ENCODE data around the gene SUCLG1. TPM values are rescaled to one million over a fixed set of nuclear protein-coding genes. Genes with fewer than 3 reads are reported as not detected.

SUCLG1 gene
- polyA plus RNA-seq, 1 of the 3 experiments (the other 2 are of a cell fraction), result 32.7 TPM

DNA sequence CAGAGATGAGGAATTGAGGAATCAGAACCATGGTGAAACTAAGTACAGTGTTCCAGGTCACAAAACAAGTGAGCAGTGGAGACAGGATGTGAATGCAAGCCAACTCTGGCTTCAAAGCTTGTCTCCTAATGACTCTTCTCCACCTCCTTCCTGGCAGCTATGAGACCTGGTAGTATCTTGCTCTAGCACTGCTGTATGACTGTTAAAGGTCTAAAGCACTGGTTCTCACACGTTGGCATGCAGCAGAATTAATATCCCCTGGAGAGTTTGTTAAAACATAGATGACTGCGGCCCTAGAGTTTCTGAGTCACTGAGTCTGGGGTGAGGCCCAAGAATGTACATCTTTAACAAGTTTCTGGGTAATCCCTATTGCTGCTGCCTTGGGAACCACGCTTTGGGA is 63.3 kb downstream of the SUCLG1 start:
- Histone ChIP-seq H3K4me1 (ENCODE audit: control insufficient read depth in 1 of 2, insufficient read depth in 2 of 2, low read depth in 1 of 2, low read length in 1 of 2) (no peaks in the 10 kb centered on the region), H3K27ac (ENCODE audit: low read depth in 2 of 2, low read length in 1 of 2) (no peak overlapping the region), H3F3A (replicated peaks; ENCODE audit: insufficient read depth) (no peaks in the 10 kb centered on the region), H3K9ac (no peak overlapping the region), H3K36me3 (replicated peaks in 1 of 2; ENCODE audit: control insufficient read depth in 1 of 2, insufficient read depth in 2 of 2, low read length in 1 of 2) (no peaks in the 10 kb centered on the region), H3K9me2 (no peaks in the 10 kb centered on the region), H3K9me3 (no peaks in the 10 kb centered on the region), H4K20me1 (ENCODE audit: insufficient read depth) (no peaks in the 10 kb centered on the region), H2AFZ (ENCODE audit: low read depth) (no peak overlapping the region), H3K27me3 (ENCODE audit: insufficient read depth) (no peaks in the 10 kb centered on the region), H3K79me2 (ENCODE audit: insufficient read depth) (no peaks in the 10 kb centered on the region), H3K4me2 (no peak overlapping the region), H3K4me3 (ENCODE audit: low read depth in 2 of 2, low read length in 1 of 2) (no peak overlapping the region)
- no peak for DNase-seq
- 24% methylated on average over 3 of the region's 3 CpGs for WGBS (ENCODE audit: low lambda C conversion rate)
- ChIA-PET CTCF (no interaction called here), POLR2A (no interaction called here)
- TF ChIP-seq USF2 (IDR thresholded peaks at IDR 0.05; ENCODE audit: borderline replicate concordance, low read depth, low read length) (no peak), RCOR1 (IDR thresholded peaks at IDR 0.05; ENCODE audit: low read length) (no peak), TAF1 (IDR thresholded peaks at IDR 0.05; ENCODE audit: borderline replicate concordance, low read depth, low read length) (no peak), EP300 (IDR thresholded peaks at IDR 0.05; ENCODE audit: borderline replicate concordance in 1 of 2, low read depth in 1 of 2, low read length in 1 of 2) (no peak), YY1 (IDR thresholded peaks at IDR 0.05; ENCODE audit: low read depth) (no peak), FOXM1 (IDR thresholded peaks at IDR 0.05; ENCODE audit: low read depth) (no peak), JUND (IDR thresholded peaks at IDR 0.05) (no peak)
- TF ChIP-seq, protein P1, sequence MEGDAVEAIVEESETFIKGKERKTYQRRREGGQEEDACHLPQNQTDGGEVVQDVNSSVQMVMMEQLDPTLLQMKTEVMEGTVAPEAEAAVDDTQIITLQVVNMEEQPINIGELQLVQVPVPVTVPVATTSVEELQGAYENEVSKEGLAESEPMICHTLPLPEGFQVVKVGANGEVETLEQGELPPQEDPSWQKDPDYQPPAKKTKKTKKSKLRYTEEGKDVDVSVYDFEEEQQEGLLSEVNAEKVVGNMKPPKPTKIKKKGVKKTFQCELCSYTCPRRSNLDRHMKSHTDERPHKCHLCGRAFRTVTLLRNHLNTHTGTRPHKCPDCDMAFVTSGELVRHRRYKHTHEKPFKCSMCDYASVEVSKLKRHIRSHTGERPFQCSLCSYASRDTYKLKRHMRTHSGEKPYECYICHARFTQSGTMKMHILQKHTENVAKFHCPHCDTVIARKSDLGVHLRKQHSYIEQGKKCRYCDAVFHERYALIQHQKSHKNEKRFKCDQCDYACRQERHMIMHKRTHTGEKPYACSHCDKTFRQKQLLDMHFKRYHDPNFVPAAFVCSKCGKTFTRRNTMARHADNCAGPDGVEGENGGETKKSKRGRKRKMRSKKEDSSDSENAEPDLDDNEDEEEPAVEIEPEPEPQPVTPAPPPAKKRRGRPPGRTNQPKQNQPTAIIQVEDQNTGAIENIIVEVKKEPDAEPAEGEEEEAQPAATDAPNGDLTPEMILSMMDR (IDR thresholded peaks at IDR 0.05), result no peak
- TF ChIP-seq, protein P2, sequence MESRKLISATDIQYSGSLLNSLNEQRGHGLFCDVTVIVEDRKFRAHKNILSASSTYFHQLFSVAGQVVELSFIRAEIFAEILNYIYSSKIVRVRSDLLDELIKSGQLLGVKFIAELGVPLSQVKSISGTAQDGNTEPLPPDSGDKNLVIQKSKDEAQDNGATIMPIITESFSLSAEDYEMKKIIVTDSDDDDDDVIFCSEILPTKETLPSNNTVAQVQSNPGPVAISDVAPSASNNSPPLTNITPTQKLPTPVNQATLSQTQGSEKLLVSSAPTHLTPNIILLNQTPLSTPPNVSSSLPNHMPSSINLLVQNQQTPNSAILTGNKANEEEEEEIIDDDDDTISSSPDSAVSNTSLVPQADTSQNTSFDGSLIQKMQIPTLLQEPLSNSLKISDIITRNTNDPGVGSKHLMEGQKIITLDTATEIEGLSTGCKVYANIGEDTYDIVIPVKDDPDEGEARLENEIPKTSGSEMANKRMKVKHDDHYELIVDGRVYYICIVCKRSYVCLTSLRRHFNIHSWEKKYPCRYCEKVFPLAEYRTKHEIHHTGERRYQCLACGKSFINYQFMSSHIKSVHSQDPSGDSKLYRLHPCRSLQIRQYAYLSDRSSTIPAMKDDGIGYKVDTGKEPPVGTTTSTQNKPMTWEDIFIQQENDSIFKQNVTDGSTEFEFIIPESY (IDR thresholded peaks at IDR 0.05; ENCODE audit: borderline replicate concordance, low read depth), result no peak

- no peaks in the 10 kb centered on the region for H3K4me1 ChIP-seq (ENCODE audit: control insufficient read depth in 1 of 2, insufficient read depth in 2 of 2, low read depth in 1 of 2, low read length in 1 of 2)
- ChIA-PET POLR2A (no interaction called here), CTCF (no interaction called here)
- H3K36me3 ChIP-seq (replicated peaks in 1 of 2; ENCODE audit: control insufficient read depth in 1 of 2, insufficient read depth in 2 of 2, low read length in 1 of 2), result no peaks in the 10 kb centered on the region
- no peaks in the 10 kb centered on the region for H3K9me3 ChIP-seq
- H3K9ac ChIP-seq, result no peak overlapping the region
- no peaks in the 10 kb centered on the region for H3K79me2 ChIP-seq (ENCODE audit: insufficient read depth)
- H3K27me3 ChIP-seq (ENCODE audit: insufficient read depth), result no peaks in the 10 kb centered on the region
- no peak overlapping the region for H3K4me3 ChIP-seq (ENCODE audit: low read depth in 2 of 2, low read length in 1 of 2)
- DNase-seq, result no peak
- H3K4me2 ChIP-seq, result no peak overlapping the region
- H4K20me1 ChIP-seq (ENCODE audit: insufficient read depth), result no peaks in the 10 kb centered on the region
- no peak overlapping the region for H2AFZ ChIP-seq (ENCODE audit: low read depth)
- H3K27ac ChIP-seq (ENCODE audit: low read depth in 2 of 2, low read length in 1 of 2), result no peak overlapping the region
- no peaks in the 10 kb centered on the region for H3K9me2 ChIP-seq
- no peaks in the 10 kb centered on the region for H3F3A ChIP-seq (replicated peaks; ENCODE audit: insufficient read depth)
- WGBS (ENCODE audit: low lambda C conversion rate), result 27% methylated on average over 2 of the region's 2 CpGs
- TF ChIP-seq SIN3A (IDR thresholded peaks at IDR 0.05; ENCODE audit: borderline replicate concordance, low read depth, low read length), result no peak
- TF ChIP-seq, protein P1 (IDR thresholded peaks at IDR 0.05), result no peak
- TF ChIP-seq EZH2phosphoT487 (IDR thresholded peaks at IDR 0.05; ENCODE audit: borderline replicate concordance, low read depth), result no peak
- TF ChIP-seq GATA2 (CRISPR knock-in tag; IDR thresholded peaks at IDR 0.05), result no peak
- TF ChIP-seq, protein P3, sequence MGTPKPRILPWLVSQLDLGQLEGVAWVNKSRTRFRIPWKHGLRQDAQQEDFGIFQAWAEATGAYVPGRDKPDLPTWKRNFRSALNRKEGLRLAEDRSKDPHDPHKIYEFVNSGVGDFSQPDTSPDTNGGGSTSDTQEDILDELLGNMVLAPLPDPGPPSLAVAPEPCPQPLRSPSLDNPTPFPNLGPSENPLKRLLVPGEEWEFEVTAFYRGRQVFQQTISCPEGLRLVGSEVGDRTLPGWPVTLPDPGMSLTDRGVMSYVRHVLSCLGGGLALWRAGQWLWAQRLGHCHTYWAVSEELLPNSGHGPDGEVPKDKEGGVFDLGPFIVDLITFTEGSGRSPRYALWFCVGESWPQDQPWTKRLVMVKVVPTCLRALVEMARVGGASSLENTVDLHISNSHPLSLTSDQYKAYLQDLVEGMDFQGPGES (IDR thresholded peaks at IDR 0.05; ENCODE audit: low read depth, low read length), result no peak
- TF ChIP-seq TAF1 (IDR thresholded peaks at IDR 0.05; ENCODE audit: borderline replicate concordance, low read depth, low read length), result no peak
- TF ChIP-seq, protein P4, sequence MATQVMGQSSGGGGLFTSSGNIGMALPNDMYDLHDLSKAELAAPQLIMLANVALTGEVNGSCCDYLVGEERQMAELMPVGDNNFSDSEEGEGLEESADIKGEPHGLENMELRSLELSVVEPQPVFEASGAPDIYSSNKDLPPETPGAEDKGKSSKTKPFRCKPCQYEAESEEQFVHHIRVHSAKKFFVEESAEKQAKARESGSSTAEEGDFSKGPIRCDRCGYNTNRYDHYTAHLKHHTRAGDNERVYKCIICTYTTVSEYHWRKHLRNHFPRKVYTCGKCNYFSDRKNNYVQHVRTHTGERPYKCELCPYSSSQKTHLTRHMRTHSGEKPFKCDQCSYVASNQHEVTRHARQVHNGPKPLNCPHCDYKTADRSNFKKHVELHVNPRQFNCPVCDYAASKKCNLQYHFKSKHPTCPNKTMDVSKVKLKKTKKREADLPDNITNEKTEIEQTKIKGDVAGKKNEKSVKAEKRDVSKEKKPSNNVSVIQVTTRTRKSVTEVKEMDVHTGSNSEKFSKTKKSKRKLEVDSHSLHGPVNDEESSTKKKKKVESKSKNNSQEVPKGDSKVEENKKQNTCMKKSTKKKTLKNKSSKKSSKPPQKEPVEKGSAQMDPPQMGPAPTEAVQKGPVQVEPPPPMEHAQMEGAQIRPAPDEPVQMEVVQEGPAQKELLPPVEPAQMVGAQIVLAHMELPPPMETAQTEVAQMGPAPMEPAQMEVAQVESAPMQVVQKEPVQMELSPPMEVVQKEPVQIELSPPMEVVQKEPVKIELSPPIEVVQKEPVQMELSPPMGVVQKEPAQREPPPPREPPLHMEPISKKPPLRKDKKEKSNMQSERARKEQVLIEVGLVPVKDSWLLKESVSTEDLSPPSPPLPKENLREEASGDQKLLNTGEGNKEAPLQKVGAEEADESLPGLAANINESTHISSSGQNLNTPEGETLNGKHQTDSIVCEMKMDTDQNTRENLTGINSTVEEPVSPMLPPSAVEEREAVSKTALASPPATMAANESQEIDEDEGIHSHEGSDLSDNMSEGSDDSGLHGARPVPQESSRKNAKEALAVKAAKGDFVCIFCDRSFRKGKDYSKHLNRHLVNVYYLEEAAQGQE (IDR thresholded peaks at IDR 0.05; ENCODE audit: low read depth, low read length), result no peak
- TF ChIP-seq MEF2A (IDR thresholded peaks at IDR 0.05; ENCODE audit: borderline replicate concordance, low read depth), result no peak
Measured at GRCh38 chr2:84394628-84395027, 64.5 kb downstream of the SUCLG1 start.

Measured in SK-N-SH (cell line).